K562 (cell line): ENCODE measurements around the gene DPP10.

Experiments used
- CTCF ChIP-seq, 3 experiments: IDR thresholded peaks in 2 of 3; conservative IDR thresholded peaks in 1 of 3; 2 replicates each; pipeline ENCODE4 v1.5.1; 2011 to 2012; ENCODE audit warnings: low read length in 3 of 3, mild to moderate bottlenecking in 3 of 3, control low read depth in 2 of 3, improper control_type of control experiment in 1 of 3, inconsistent platforms in 1 of 3, low read depth in 1 of 3, mixed read lengths in 1 of 3, moderate library complexity in 1 of 3; ENCODE audit not compliant: insufficient read depth in 2 of 3
- ESRRB ChIP-seq: fragments of 250-450 bp; sonication (Bioruptor Pico); IDR thresholded peaks from 2 replicates; pipeline ENCODE4 v1.5.0; 2020; ENCODE audit warnings: mild to moderate bottlenecking, moderate library complexity, borderline replicate concordance
- EZH2 ChIP-seq: IDR thresholded peaks from 2 replicates; pipeline ENCODE4 v1.6.1; 2012; ENCODE audit warnings: low read depth, mild to moderate bottlenecking, inconsistent platforms, low read length, borderline replicate concordance
- FOXJ3 ChIP-seq: sonication (generic); formaldehyde crosslinking; IDR thresholded peaks from 2 replicates; pipeline ENCODE4 v1.4.0; 2020; ENCODE audit warnings: mild to moderate bottlenecking, missing genetic modification reagents
- POLR2A ChIP-seq: fragments of 450-650 bp; conservative IDR thresholded peaks from 2 replicates; pipeline ENCODE4 v1.6.1; 2016
- POLR2AphosphoS5 ChIP-seq: IDR thresholded peaks from 2 replicates; pipeline ENCODE4 v1.6.1; 2011; ENCODE audit warnings: mild to moderate bottlenecking, low read depth, low read length, moderate library complexity; ENCODE audit not compliant: control insufficient read depth, insufficient read depth
- SAP30 ChIP-seq: fragments of 200-600 bp; sonication (generic); IDR thresholded peaks from 2 replicates; pipeline ENCODE4 v1.6.1; 2012; ENCODE audit warnings: borderline replicate concordance, low read depth, mild to moderate bottlenecking, moderate library complexity, low read length, control low read depth, inconsistent platforms; ENCODE audit not compliant: insufficient read depth, poor library complexity, severe bottlenecking
- TAF15 ChIP-seq: fragments of 200-400 bp; formaldehyde crosslinking; IDR thresholded peaks from 2 replicates; pipeline ENCODE4 v1.6.1; 2017; ENCODE audit warnings: mild to moderate bottlenecking, low read depth, low read length, moderate library complexity
- ZNF592 ChIP-seq: fragments of 450-650 bp; IDR thresholded peaks from 2 replicates; pipeline ENCODE4 v1.6.1; 2017; ENCODE audit warnings: antibody characterized with exemption, mild to moderate bottlenecking

DNA sequence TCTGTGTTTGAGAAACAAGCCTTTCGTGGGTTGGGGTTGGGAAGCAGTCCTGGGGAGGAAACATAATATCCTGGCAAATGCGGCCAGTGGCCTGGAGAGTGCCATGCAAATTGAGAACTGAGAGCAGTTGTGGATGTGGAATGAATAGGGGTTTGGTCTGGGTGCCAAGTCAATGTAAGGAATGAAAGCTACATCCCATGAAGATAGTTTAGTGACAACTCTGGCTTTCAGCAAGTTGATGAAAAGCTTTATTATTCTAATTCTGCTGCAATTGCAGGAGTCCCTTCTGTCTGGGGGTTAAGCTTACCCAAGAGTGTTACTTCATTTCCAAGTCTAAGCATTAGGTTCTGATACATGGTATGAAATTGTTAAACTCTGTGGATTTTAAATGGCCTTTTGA, 771.6 kb downstream of the DPP10 start:
- no peak for TF ChIP-seq CTCF (IDR thresholded peaks at IDR 0.05 in 2 of 3, conservative IDR thresholded peaks at IDR 0.05 in 1 of 3; ENCODE audit: insufficient read depth in 2 of 3, low read depth in 1 of 3, low read length in 3 of 3)
- TF ChIP-seq SAP30 = no peak
- TF ChIP-seq ZNF592 = no peak
- no peak for TF ChIP-seq ESRRB (CRISPR knock-in tag)
- no peak for TF ChIP-seq POLR2A
- no peak for TF ChIP-seq TAF15
- TF ChIP-seq FOXJ3 (CRISPR knock-in tag) = no peak
- no peak for TF ChIP-seq EZH2
- TF ChIP-seq POLR2AphosphoS5 = no peak
